GM23338 (cell line): ENCODE results near the gene SLC25A44. TPM values are rescaled to one million over a fixed set of nuclear protein-coding genes. Genes with fewer than 3 reads are reported as not detected.

Source experiments
- ATAC-seq: fragments of 200-7000 bp; cut with Tn5 transposase; 3 replicates; pipeline ENCODE4 v1.9.1; 2020
- DNase-seq: peaks from one replicate; pipeline ENCODE4 v3.0.0-alpha.2; 2015; ENCODE audit warnings: low spot score
- H2AFZ ChIP-seq: fragments of 200-600 bp; sonication (generic); 2 replicates; pipeline ENCODE4 v1.8.0; 2016; ENCODE audit warnings: antibody characterized with exemption, mild to moderate bottlenecking, moderate library complexity
- H3F3A ChIP-seq: fragments of 200-600 bp; sonication (generic); replicated peaks from 2 replicates; pipeline ENCODE4 v1.8.0; 2017; ENCODE audit warnings: antibody characterized with exemption, mixed run types, low read depth
- H3K27ac ChIP-seq: fragments of 200-600 bp; sonication (generic); 2 replicates; pipeline ENCODE4 v1.6.1; 2016; ENCODE audit warnings: low read depth
- H3K27me3 ChIP-seq: fragments of 200-600 bp; sonication (generic); 2 replicates; pipeline ENCODE4 v1.8.0; 2016; ENCODE audit warnings: mild to moderate bottlenecking, mixed run types, moderate library complexity; ENCODE audit not compliant: insufficient read depth
- H3K36me3 ChIP-seq: fragments of 200-600 bp; sonication (generic); 2 replicates; pipeline ENCODE4 v1.8.0; 2016; ENCODE audit warnings: mild to moderate bottlenecking; ENCODE audit not compliant: insufficient read depth
- H3K4me1 ChIP-seq: fragments of 200-600 bp; sonication (generic); 2 replicates; pipeline ENCODE4 v1.8.0; 2016; ENCODE audit warnings: mild to moderate bottlenecking, moderate library complexity; ENCODE audit not compliant: insufficient read depth
- H3K4me2 ChIP-seq: fragments of 200-600 bp; sonication (generic); 2 replicates; pipeline ENCODE4 v1.7.1; 2017; ENCODE audit warnings: mixed run types
- H3K4me3 ChIP-seq: fragments of 200-600 bp; sonication (generic); 2 replicates; pipeline ENCODE4 v1.6.1; 2016; ENCODE audit warnings: mixed run types
- H3K79me2 ChIP-seq: fragments of 200-600 bp; sonication (generic); replicated peaks from 2 replicates; pipeline ENCODE4 v1.8.0; 2017; ENCODE audit warnings: mild to moderate bottlenecking; ENCODE audit not compliant: insufficient read depth
- H3K9me2 ChIP-seq: fragments of 200-600 bp; sonication (generic); 2 replicates; pipeline ENCODE4 v1.8.0; 2017; ENCODE audit not compliant: insufficient read depth
- H4K20me1 ChIP-seq: fragments of 200-600 bp; sonication (generic); replicated peaks from 2 replicates; pipeline ENCODE4 v1.8.0; 2017; ENCODE audit warnings: mild to moderate bottlenecking; ENCODE audit not compliant: insufficient read depth
- H3K27ac Mint-ChIP-seq: 2 replicates; pipeline ENCODE4 v1.8.0; 2020; ENCODE audit warnings: inconsistent platforms, mild to moderate bottlenecking, moderate library complexity, mixed read lengths
- H3K27me3 Mint-ChIP-seq: 3 replicates; pipeline ENCODE4 v1.8.0; 2022; ENCODE audit warnings: low read depth, mild to moderate bottlenecking, moderate library complexity, mixed read lengths, inconsistent platforms; ENCODE audit not compliant: insufficient read depth, poor library complexity
- H3K36me3 Mint-ChIP-seq: 3 replicates; pipeline ENCODE4 v1.8.0; 2021; ENCODE audit warnings: low read depth, mild to moderate bottlenecking, inconsistent platforms, moderate library complexity, mixed read lengths
- H3K4me1 Mint-ChIP-seq: 3 replicates; pipeline ENCODE4 v1.8.0; 2020; ENCODE audit warnings: mild to moderate bottlenecking, inconsistent platforms, mixed read lengths
- H3K4me3 Mint-ChIP-seq: 3 replicates; pipeline ENCODE4 v1.8.0; 2021; ENCODE audit warnings: moderate library complexity, mild to moderate bottlenecking, inconsistent platforms, mixed read lengths
- H3K9me3 Mint-ChIP-seq: 3 replicates; pipeline ENCODE4 v1.8.0; 2020; ENCODE audit warnings: moderate library complexity, mild to moderate bottlenecking, inconsistent platforms, mixed read lengths
- CREB1 ChIP-seq: fragments of 250-450 bp; sonication (Bioruptor Pico); IDR thresholded peaks from 2 replicates; pipeline ENCODE4 v1.5.0; 2020; ENCODE audit warnings: low read depth, mild to moderate bottlenecking, moderate library complexity
- CTCF ChIP-seq, 2 experiments: fragments of 200-600 bp in 1 of 2; sonication (generic) in 1 of 2; conservative IDR thresholded peaks; 2 replicates each; pipeline versions ENCODE4 v1.5.1 to v1.6.1; 2016 to 2017; ENCODE audit warnings: antibody characterized with exemption in 2 of 2, low read depth in 2 of 2, mild to moderate bottlenecking in 2 of 2, moderate library complexity in 1 of 2
- EZH2 ChIP-seq: fragments of 200-600 bp; sonication (generic); IDR thresholded peaks from one replicate; pipeline ENCODE4 v1.8.0; 2017; ENCODE audit warnings: antibody characterized with exemption, mild to moderate bottlenecking, low read depth; ENCODE audit not compliant: unreplicated experiment
- EZH2phosphoT487 ChIP-seq: fragments of 200-600 bp; sonication (generic); IDR thresholded peaks from one replicate; pipeline ENCODE4 v1.8.1; 2018; ENCODE audit warnings: antibody characterized with exemption; ENCODE audit not compliant: unreplicated experiment
- JUNB ChIP-seq: IDR thresholded peaks from one replicate; pipeline ENCODE4 v1.6.1; 2016; ENCODE audit warnings: antibody characterized with exemption; ENCODE audit not compliant: unreplicated experiment
- NANOG ChIP-seq: IDR thresholded peaks from 2 replicates; pipeline ENCODE4 v1.6.1; 2016; ENCODE audit warnings: antibody characterized with exemption, borderline replicate concordance
- POLR2AphosphoS5 ChIP-seq: IDR thresholded peaks from 2 replicates; pipeline ENCODE4 v1.6.1; 2016; ENCODE audit warnings: antibody characterized with exemption, low read depth
- ZNF114 ChIP-seq: fragments of 250-450 bp; sonication (Bioruptor Pico); IDR thresholded peaks from 2 replicates; pipeline ENCODE4 v1.5.0; 2020; ENCODE audit warnings: mild to moderate bottlenecking, moderate library complexity
- ZNF331 ChIP-seq: fragments of 250-450 bp; sonication (Bioruptor Pico); IDR thresholded peaks from 2 replicates; pipeline ENCODE4 v1.5.0; 2020; ENCODE audit warnings: low read depth, mild to moderate bottlenecking, moderate library complexity
- polyA plus RNA-seq: library from polyadenylated mRNA; unstranded; fragments of >200 nt; fragmentation: Nextera tagmentation; extraction: Ambion mirVana; gene quantifications from 2 replicates; pipeline ENCODE4 v1.2.1, GENCODE V29; 2016
- total RNA-seq: library from RNA; depleted of rRNA; stranded (reverse); fragments of >200 nt; shearing (Covaris generic); gene quantifications from 2 replicates; pipeline ENCODE4 v1.2.3, GENCODE V29; 2014
- TF ChIP-seq, protein P1 (sequence below): IDR thresholded peaks from 2 replicates; pipeline ENCODE4 v1.6.1; 2016; ENCODE audit warnings: antibody characterized with exemption
- TF ChIP-seq, protein P2 (sequence below): fragments of 250-450 bp; sonication (Bioruptor Pico); IDR thresholded peaks from 2 replicates; pipeline ENCODE4 v1.5.0; 2020; ENCODE audit warnings: mild to moderate bottlenecking, moderate library complexity

SLC25A44 gene
- total and polyA plus RNA-seq, 2 experiments from 2014 or later = 7.0 to 25.1 TPM

DNA sequence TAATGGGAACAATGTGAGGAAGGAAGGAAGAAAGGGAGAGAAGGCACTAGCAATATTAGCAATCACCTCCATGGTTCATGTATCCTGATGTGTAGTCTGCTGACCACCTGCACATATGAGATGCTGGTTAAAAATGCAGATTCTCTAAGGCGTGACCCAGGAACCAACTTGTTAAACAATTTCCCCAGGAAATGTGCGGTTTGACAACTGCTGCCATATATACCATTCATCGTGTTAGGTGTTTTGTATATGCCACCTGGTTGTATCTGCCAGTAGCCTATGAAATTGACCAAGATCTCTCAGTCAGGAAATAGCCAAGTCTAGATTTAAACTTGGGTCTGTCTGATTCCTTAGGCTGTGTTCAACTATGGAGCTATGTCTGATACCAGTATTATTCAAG lies 36.4 kb upstream of the SLC25A44 start:
- Histone ChIP-seq H3K79me2 (no peaks in the 10 kb centered on the region), H3K4me2 (no peak overlapping the region), H3K4me1 (peaks cover 37% of the 10 kb centered on the region), H4K20me1 (no peaks in the 10 kb centered on the region), H3K4me3 (no peak overlapping the region), H3K27me3 (no peaks in the 10 kb centered on the region), H3K9me2 (no peaks in the 10 kb centered on the region), H3F3A (peaks cover 4% of the 10 kb centered on the region; the same call in 1 of the 2 replicates), H3K36me3 (no peaks in the 10 kb centered on the region), H3K27ac (no peak overlapping the region), H2AFZ (no peak overlapping the region)
- H3K4me1 Mint-ChIP-seq = peaks cover 41% of the 10 kb centered on the region
- peaks cover 12% of the 10 kb centered on the region for H3K27me3 Mint-ChIP-seq
- H3K4me3 Mint-ChIP-seq = no peak overlapping the region
- no peaks in the 10 kb centered on the region for H3K9me3 Mint-ChIP-seq
- DNase-seq (no peak), ATAC-seq (no peak)
- no peaks in the 10 kb centered on the region for H3K36me3 Mint-ChIP-seq
- TF ChIP-seq JUNB (no peak), EZH2 (no peak), CREB1 (no peak), NANOG (no peak), POLR2AphosphoS5 (no peak), EZH2phosphoT487 (no peak), ZNF331 (CRISPR knock-in tag) (no peak), ZNF114 (CRISPR knock-in tag) (no peak), CTCF (conservative IDR thresholded peaks at IDR 0.05; ENCODE audit: low read depth in 2 of 2) (no peak)
- TF ChIP-seq, protein P1, sequence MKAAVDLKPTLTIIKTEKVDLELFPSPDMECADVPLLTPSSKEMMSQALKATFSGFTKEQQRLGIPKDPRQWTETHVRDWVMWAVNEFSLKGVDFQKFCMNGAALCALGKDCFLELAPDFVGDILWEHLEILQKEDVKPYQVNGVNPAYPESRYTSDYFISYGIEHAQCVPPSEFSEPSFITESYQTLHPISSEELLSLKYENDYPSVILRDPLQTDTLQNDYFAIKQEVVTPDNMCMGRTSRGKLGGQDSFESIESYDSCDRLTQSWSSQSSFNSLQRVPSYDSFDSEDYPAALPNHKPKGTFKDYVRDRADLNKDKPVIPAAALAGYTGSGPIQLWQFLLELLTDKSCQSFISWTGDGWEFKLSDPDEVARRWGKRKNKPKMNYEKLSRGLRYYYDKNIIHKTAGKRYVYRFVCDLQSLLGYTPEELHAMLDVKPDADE = no peak
- TF ChIP-seq, protein P2, sequence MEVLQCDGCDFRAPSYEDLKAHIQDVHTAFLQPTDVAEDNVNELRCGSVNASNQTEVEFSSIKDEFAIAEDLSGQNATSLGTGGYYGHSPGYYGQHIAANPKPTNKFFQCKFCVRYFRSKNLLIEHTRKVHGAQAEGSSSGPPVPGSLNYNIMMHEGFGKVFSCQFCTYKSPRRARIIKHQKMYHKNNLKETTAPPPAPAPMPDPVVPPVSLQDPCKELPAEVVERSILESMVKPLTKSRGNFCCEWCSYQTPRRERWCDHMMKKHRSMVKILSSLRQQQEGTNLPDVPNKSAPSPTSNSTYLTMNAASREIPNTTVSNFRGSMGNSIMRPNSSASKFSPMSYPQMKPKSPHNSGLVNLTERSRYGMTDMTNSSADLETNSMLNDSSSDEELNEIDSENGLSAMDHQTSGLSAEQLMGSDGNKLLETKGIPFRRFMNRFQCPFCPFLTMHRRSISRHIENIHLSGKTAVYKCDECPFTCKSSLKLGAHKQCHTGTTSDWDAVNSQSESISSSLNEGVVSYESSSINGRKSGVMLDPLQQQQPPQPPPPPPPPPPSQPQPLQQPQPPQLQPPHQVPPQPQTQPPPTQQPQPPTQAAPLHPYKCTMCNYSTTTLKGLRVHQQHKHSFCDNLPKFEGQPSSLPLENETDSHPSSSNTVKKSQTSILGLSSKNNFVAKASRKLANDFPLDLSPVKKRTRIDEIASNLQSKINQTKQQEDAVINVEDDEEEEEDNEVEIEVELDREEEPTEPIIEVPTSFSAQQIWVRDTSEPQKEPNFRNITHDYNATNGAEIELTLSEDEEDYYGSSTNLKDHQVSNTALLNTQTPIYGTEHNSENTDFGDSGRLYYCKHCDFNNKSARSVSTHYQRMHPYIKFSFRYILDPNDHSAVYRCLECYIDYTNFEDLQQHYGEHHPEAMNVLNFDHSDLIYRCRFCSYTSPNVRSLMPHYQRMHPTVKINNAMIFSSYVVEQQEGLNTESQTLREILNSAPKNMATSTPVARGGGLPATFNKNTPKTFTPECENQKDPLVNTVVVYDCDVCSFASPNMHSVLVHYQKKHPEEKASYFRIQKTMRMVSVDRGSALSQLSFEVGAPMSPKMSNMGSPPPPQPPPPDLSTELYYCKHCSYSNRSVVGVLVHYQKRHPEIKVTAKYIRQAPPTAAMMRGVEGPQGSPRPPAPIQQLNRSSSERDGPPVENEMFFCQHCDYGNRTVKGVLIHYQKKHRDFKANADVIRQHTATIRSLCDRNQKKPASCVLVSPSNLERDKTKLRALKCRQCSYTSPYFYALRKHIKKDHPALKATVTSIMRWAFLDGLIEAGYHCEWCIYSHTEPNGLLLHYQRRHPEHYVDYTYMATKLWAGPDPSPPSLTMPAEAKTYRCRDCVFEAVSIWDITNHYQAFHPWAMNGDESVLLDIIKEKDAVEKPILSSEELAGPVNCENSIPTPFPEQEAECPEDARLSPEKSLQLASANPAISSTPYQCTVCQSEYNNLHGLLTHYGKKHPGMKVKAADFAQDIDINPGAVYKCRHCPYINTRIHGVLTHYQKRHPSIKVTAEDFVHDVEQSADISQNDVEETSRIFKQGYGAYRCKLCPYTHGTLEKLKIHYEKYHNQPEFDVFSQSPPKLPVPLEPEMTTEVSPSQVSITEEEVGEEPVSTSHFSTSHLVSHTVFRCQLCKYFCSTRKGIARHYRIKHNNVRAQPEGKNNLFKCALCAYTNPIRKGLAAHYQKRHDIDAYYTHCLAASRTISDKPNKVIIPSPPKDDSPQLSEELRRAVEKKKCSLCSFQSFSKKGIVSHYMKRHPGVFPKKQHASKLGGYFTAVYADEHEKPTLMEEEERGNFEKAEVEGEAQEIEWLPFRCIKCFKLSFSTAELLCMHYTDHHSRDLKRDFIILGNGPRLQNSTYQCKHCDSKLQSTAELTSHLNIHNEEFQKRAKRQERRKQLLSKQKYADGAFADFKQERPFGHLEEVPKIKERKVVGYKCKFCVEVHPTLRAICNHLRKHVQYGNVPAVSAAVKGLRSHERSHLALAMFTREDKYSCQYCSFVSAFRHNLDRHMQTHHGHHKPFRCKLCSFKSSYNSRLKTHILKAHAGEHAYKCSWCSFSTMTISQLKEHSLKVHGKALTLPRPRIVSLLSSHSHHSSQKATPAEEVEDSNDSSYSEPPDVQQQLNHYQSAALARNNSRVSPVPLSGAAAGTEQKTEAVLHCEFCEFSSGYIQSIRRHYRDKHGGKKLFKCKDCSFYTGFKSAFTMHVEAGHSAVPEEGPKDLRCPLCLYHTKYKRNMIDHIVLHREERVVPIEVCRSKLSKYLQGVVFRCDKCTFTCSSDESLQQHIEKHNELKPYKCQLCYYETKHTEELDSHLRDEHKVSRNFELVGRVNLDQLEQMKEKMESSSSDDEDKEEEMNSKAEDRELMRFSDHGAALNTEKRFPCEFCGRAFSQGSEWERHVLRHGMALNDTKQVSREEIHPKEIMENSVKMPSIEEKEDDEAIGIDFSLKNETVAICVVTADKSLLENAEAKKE (CRISPR knock-in tag) = no peak
- no peak overlapping the region for H3K27ac Mint-ChIP-seq
